H4 (cell line): ENCODE results near the gene RASAL1. TPM values are rescaled to one million over a fixed set of nuclear protein-coding genes. Genes with fewer than 3 reads are reported as not detected.
A peak's percentile ranks its signal among the peaks of the same experiment; 100 is the strongest.

ENCODE experiments used
- DNase-seq: peaks from one replicate; pipeline ENCODE4 v3.0.0-alpha.2; 2015; ENCODE audit warnings: low spot score
- total RNA-seq: library from RNA; depleted of rRNA; stranded (reverse); fragments of >200 nt; shearing (Covaris generic); gene quantifications from 2 replicates; pipeline ENCODE4 v1.2.3, GENCODE V29; 2014

Gene RASAL1
- total RNA-seq, 1 experiment from 2014 or later = 0.08 TPM

GRCh38 chr12:113140706-113141105 is 5.1 kb upstream of the RASAL1 start:
- DNase-seq = no peak

GRCh38 chr12:113138826-113139225 is 3.3 kb upstream of the RASAL1 start:
- DNase-seq = no peak

GRCh38 chr12:113137861-113138783 is 2.6 kb upstream of the RASAL1 start:
- DNase-seq = no peak

- no peak for DNase-seq
Observed at GRCh38 chr12:113136990-113137511, 1.5 kb upstream of the RASAL1 start.

GRCh38 chr12:113136128-113136989 is 798 bp upstream of the RASAL1 start:
- no peak for DNase-seq

- no peak for DNase-seq
Observed at GRCh38 chr12:113134521-113134951, 1.0 kb downstream of the RASAL1 start.

- no peak for DNase-seq
Observed at GRCh38 chr12:113134071-113134470, 1.5 kb downstream of the RASAL1 start.

GRCh38 chr12:113133666-113134065 is 1.9 kb downstream of the RASAL1 start:
- no peak for DNase-seq

GRCh38 chr12:113133036-113133435 is 2.5 kb downstream of the RASAL1 start:
- no peak for DNase-seq

- DNase-seq = no peak
Observed at GRCh38 chr12:113131556-113131955, 4.0 kb downstream of the RASAL1 start.

GRCh38 chr12:113130457-113131135 is 5.0 kb downstream of the RASAL1 start:
- peak; percentile 70 for DNase-seq

GRCh38 chr12:113129664-113130456 is 5.7 kb downstream of the RASAL1 start:
- DNase-seq = no peak

- no peak for DNase-seq
Observed at GRCh38 chr12:113128802-113129663, 6.5 kb downstream of the RASAL1 start.

- no peak for DNase-seq
Observed at GRCh38 chr12:113127791-113128199, 7.8 kb downstream of the RASAL1 start.

- DNase-seq = peak; percentile 26
Observed at GRCh38 chr12:113120670-113121370, 14.7 kb downstream of the RASAL1 start.

GRCh38 chr12:113119980-113120669 is 15.4 kb downstream of the RASAL1 start:
- no peak for DNase-seq

GRCh38 chr12:113118142-113118541 is 17.4 kb downstream of the RASAL1 start:
- no peak for DNase-seq

GRCh38 chr12:113117684-113118083 is 17.9 kb downstream of the RASAL1 start:
- DNase-seq = peak; percentile 39

GRCh38 chr12:113116875-113117274 is 18.7 kb downstream of the RASAL1 start:
- DNase-seq = no peak
